Peyer's patch (tissue), 4 donors: ENCODE data around the gene MRPL14. TPM values are rescaled to one million over a fixed set of nuclear protein-coding genes. Genes with fewer than 3 reads are reported as not detected.

Source experiments
- DNase-seq, 3 donors: peaks; one replicate each; pipeline ENCODE4 v3.0.0-alpha.2; 2017 to 2019
- H3K27ac ChIP-seq, 4 donors: fragments of 200-600 bp; sonication (generic); one replicate each; pipeline ENCODE4 v1.5.1; 2016 to 2019
- H3K27me3 ChIP-seq, 2 donors: fragments of 200-600 bp; sonication (generic); one replicate each; pipeline ENCODE4 v1.5.1; 2019
- H3K36me3 ChIP-seq, 3 donors: fragments of 200-600 bp; sonication (generic); one replicate each; pipeline ENCODE4 v1.5.1; 2016 to 2019
- H3K4me1 ChIP-seq, 4 donors: fragments of 200-600 bp; sonication (generic); one replicate each; pipeline ENCODE4 v1.5.1; 2016 to 2019
- H3K4me3 ChIP-seq, 4 donors: fragments of 200-600 bp; sonication (generic); 1 replicate in 3 of 4; 2 replicates in 1 of 4; pipeline ENCODE4 v1.5.1; 2016 to 2019; ENCODE audit warnings: mild to moderate bottlenecking in 1 of 4
- H3K9me3 ChIP-seq, 4 donors: fragments of 200-600 bp; sonication (generic); one replicate each; pipeline ENCODE4 v1.5.1; 2016 to 2019; ENCODE audit warnings: mild to moderate bottlenecking in 1 of 4
- POLR2A ChIP-seq, 2 donors: fragments of 450-650 bp; IDR thresholded peaks; one replicate each; pipeline ENCODE4 v1.5.1; 2017; ENCODE audit warnings: antibody characterized with exemption in 2 of 2, mild to moderate bottlenecking in 2 of 2, moderate library complexity in 2 of 2
- total RNA-seq, 4 donors: library from RNA; depleted of rRNA; stranded (reverse); fragments of >200 nt; gene quantifications; one replicate each; pipeline ENCODE4 v1.1.0, GENCODE V29; 2016
- TF ChIP-seq, protein P1 (sequence below), 6 experiments: fragments of 450-650 bp in 4 of 6; fragments of 200-600 bp in 2 of 6; sonication (generic) in 1 of 6; IDR thresholded peaks; one replicate each; pipeline ENCODE4 v1.5.1; 2017 to 2019; ENCODE audit warnings: antibody characterized with exemption in 6 of 6, mild to moderate bottlenecking in 3 of 6, moderate library complexity in 1 of 6

The MRPL14 gene
- total RNA-seq, 4 donors from 2014 or later, result 35.5 to 51.1 (median 42.6) TPM

- no peaks in the 10 kb centered on the region for H3K9me3 ChIP-seq
- peaks cover 0 to 25% (median 0%) of the 10 kb centered on the region in 4 donors for H3K4me1 ChIP-seq
- TF ChIP-seq POLR2A (IDR thresholded peaks at IDR 0.05), result no peak
- TF ChIP-seq, protein P1, sequence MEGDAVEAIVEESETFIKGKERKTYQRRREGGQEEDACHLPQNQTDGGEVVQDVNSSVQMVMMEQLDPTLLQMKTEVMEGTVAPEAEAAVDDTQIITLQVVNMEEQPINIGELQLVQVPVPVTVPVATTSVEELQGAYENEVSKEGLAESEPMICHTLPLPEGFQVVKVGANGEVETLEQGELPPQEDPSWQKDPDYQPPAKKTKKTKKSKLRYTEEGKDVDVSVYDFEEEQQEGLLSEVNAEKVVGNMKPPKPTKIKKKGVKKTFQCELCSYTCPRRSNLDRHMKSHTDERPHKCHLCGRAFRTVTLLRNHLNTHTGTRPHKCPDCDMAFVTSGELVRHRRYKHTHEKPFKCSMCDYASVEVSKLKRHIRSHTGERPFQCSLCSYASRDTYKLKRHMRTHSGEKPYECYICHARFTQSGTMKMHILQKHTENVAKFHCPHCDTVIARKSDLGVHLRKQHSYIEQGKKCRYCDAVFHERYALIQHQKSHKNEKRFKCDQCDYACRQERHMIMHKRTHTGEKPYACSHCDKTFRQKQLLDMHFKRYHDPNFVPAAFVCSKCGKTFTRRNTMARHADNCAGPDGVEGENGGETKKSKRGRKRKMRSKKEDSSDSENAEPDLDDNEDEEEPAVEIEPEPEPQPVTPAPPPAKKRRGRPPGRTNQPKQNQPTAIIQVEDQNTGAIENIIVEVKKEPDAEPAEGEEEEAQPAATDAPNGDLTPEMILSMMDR (IDR thresholded peaks at IDR 0.05), result no peak
- DNase-seq, result no peak
- H3K4me3 ChIP-seq, result no peak overlapping the region
- H3K36me3 ChIP-seq, result no peaks in the 10 kb centered on the region
- H3K27me3 ChIP-seq, result no peaks in the 10 kb centered on the region
- H3K27ac ChIP-seq, result no peak overlapping the region
Measured at GRCh38 chr6:44090465-44090864, 36.8 kb downstream of the MRPL14 start.

DNA sequence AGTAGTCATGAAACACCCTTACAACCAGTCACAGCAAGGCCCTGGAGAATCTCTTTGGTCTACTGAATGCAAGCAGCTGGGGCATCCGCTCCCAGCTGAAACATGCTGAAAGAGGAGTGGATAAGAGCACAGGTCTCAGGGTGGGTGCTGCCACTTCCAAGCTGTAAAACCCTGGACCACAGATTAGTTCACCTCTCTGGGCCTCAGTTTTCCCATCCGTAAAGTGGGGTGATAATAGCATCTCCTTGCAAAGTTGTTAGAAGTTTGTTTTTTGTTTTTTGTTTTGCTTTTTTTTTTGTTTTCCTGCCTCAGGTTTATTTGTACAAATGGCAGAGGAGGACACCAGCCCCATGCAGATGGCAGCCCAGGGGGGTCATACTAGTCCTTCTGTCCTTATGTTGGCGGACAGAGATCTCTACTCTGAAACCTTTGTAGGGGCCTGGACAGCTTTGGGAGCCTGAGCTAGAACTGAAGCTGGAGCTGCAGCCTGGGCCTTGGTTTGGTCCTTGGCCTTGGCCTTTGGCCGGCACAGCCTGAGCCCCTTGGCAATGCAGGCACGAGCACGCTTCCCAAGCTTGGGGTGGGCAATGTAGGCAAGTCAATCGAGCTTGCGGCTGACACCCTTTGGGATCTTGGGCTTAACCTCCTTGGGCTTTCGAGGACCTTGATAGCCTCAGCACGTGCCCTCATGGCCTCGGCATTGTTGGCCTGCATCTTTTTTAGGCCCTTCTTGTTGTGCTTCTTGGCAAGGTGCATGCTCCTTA lies 38.2 kb downstream of the MRPL14 start:
- no peak for TF ChIP-seq POLR2A (IDR thresholded peaks at IDR 0.05)
- TF ChIP-seq, protein P1 (IDR thresholded peaks at IDR 0.05), result no peak
- peaks cover 0 to 13% (median 0%) of the 10 kb centered on the region in 4 donors for H3K4me1 ChIP-seq
- no peak overlapping the region for H3K4me3 ChIP-seq
- no peaks in the 10 kb centered on the region for H3K36me3 ChIP-seq
- no peak for DNase-seq
- no peak overlapping the region for H3K27ac ChIP-seq
- H3K9me3 ChIP-seq, result no peaks in the 10 kb centered on the region
- no peaks in the 10 kb centered on the region for H3K27me3 ChIP-seq

- Histone ChIP-seq H3K27me3 (no peaks in the 10 kb centered on the region), H3K9me3 (no peaks in the 10 kb centered on the region), H3K4me3 (no peak overlapping the region), H3K4me1 (peaks cover 0 to 11% (median 0%) of the 10 kb centered on the region in 4 donors), H3K27ac (peak overlapping the region in 2 of 4 donors; percentile 45 to 51), H3K36me3 (no peaks in the 10 kb centered on the region)
- no peak for TF ChIP-seq POLR2A (IDR thresholded peaks at IDR 0.05)
- TF ChIP-seq, protein P1 (IDR thresholded peaks at IDR 0.05), result no peak
- no peak for DNase-seq
Measured at GRCh38 chr6:44087623-44088022, 39.6 kb downstream of the MRPL14 start.

- Histone ChIP-seq H3K9me3 (no peaks in the 10 kb centered on the region), H3K4me1 (peaks cover 0 to 11% (median 0%) of the 10 kb centered on the region in 4 donors), H3K27ac (peak overlapping the region in 2 of 4 donors; percentile 45 to 51), H3K27me3 (no peaks in the 10 kb centered on the region), H3K4me3 (no peak overlapping the region), H3K36me3 (no peaks in the 10 kb centered on the region)
- TF ChIP-seq, protein P1 (IDR thresholded peaks at IDR 0.05), result no peak
- no peak for TF ChIP-seq POLR2A (IDR thresholded peaks at IDR 0.05)
- DNase-seq, result peak in 2 of 3 donors; percentile 57 to 72
Measured at GRCh38 chr6:44086931-44087574, 40.2 kb downstream of the MRPL14 start.

DNA sequence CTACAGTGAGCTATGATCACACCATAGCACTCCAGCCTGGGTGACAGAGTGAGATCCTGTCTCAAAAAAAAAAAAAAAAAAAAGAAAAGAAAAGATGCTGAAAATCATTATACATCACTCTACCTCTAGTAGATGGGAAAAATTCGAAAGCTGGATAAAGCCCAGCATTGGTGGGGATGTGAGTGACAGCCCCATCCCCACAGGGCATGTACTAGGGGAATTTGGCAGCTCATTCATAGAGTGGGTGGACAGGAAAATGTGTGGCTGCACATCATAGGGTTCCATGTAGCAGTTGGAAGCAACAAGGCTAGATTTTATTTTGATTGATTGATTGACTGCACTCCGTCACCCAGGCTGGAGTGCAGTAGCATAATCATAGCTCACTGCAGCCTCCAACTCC lies 42.0 kb downstream of the MRPL14 start:
- peaks cover 0 to 11% (median 0%) of the 10 kb centered on the region in 4 donors for H3K4me1 ChIP-seq
- no peak overlapping the region for H3K4me3 ChIP-seq
- no peak for DNase-seq
- H3K36me3 ChIP-seq, result no peaks in the 10 kb centered on the region
- TF ChIP-seq POLR2A (IDR thresholded peaks at IDR 0.05), result no peak
- TF ChIP-seq, protein P1 (IDR thresholded peaks at IDR 0.05), result no peak
- H3K27me3 ChIP-seq, result no peaks in the 10 kb centered on the region
- no peaks in the 10 kb centered on the region for H3K9me3 ChIP-seq
- H3K27ac ChIP-seq, result no peak overlapping the region
